Measurements from ENCODE around the gene CAPN13.

Gene CAPN13

GRCh38 chr2:30764021-30764800, 43.0 kb downstream of the CAPN13 start:
- DNase-seq = no peak

- no peak for DNase-seq
Observed at GRCh38 chr2:30763151-30763660, 44.0 kb downstream of the CAPN13 start.

- DNase-seq = no peak
Observed at GRCh38 chr2:30761226-30761625, 46.0 kb downstream of the CAPN13 start.

- no peak for DNase-seq
Observed at GRCh38 chr2:30759481-30759880, 47.8 kb downstream of the CAPN13 start.

GRCh38 chr2:30758191-30758651, 49.0 kb downstream of the CAPN13 start:
- no peak for DNase-seq

GRCh38 chr2:30757749-30758148, 49.5 kb downstream of the CAPN13 start:
- DNase-seq = no peak

- no peak for DNase-seq
Observed at GRCh38 chr2:30756971-30757370, 50.3 kb downstream of the CAPN13 start.

GRCh38 chr2:30756051-30756719, 51.1 kb downstream of the CAPN13 start:
- no peak for DNase-seq

- DNase-seq = no peak
Observed at GRCh38 chr2:30753630-30754029, 53.6 kb downstream of the CAPN13 start.

- DNase-seq = no peak
Observed at GRCh38 chr2:30752811-30753210, 54.4 kb downstream of the CAPN13 start.

GRCh38 chr2:30747206-30747605, 60.0 kb downstream of the CAPN13 start:
- no peak for DNase-seq

GRCh38 chr2:30744823-30745222, 62.4 kb downstream of the CAPN13 start:
- no peak for DNase-seq

GRCh38 chr2:30741576-30741975, 65.7 kb downstream of the CAPN13 start:
- DNase-seq = no peak

- no peak for DNase-seq
Observed at GRCh38 chr2:30738141-30738911, 68.9 kb downstream of the CAPN13 start.

GRCh38 chr2:30737326-30737610, 70.0 kb downstream of the CAPN13 start:
- DNase-seq = no peak

- DNase-seq = no peak
Observed at GRCh38 chr2:30736461-30737325, 70.6 kb downstream of the CAPN13 start.

GRCh38 chr2:30733876-30734520, 73.2 kb downstream of the CAPN13 start:
- DNase-seq = no peak

- DNase-seq = no peak
Observed at GRCh38 chr2:30732876-30733275, 74.4 kb downstream of the CAPN13 start.

- no peak for DNase-seq
Observed at GRCh38 chr2:30732376-30732775, 74.9 kb downstream of the CAPN13 start.

GRCh38 chr2:30731706-30732105, 75.5 kb downstream of the CAPN13 start:
- DNase-seq = no peak

GRCh38 chr2:30730736-30731647, 76.3 kb downstream of the CAPN13 start:
- no peak for DNase-seq

Measured in CD4-positive, alpha-beta T cell treated with Interleukin-17A for 4 hours (primary cell).